Vagina (tissue), 2 donors: Measurements from ENCODE around the gene IGSF9. TPM values are rescaled to one million over a fixed set of nuclear protein-coding genes. Genes with fewer than 3 reads are reported as not detected.
"Not testable (repeated sequence)": the region's sequence is repeated elsewhere in the genome, so short reads cannot be mapped to it uniquely, and the experiment has no call there.

Experiments
- DNase-seq, 2 donors: peaks; one replicate each; pipeline ENCODE4 v3.0.0-alpha.2; 2017; ENCODE audit errors: extremely low spot score in 2 of 2
- H3K27ac ChIP-seq: fragments of 200-600 bp; sonication (generic); one replicate; pipeline ENCODE4 v1.5.1; 2019
- H3K27me3 ChIP-seq: fragments of 200-600 bp; sonication (generic); one replicate; pipeline ENCODE4 v1.5.1; 2019
- H3K36me3 ChIP-seq, 2 donors: fragments of 200-600 bp; sonication (generic); one replicate each; pipeline ENCODE4 v1.5.1; 2017 to 2019
- H3K4me1 ChIP-seq: fragments of 200-600 bp; sonication (generic); one replicate; pipeline ENCODE4 v1.5.1; 2019
- H3K4me3 ChIP-seq, 2 donors: fragments of 200-600 bp; sonication (generic); 1 replicate in 1 of 2; 2 replicates in 1 of 2; pipeline ENCODE4 v1.5.1; 2016 to 2019
- H3K9me3 ChIP-seq: fragments of 200-600 bp; sonication (generic); one replicate; pipeline ENCODE4 v1.5.1; 2019
- POLR2A ChIP-seq, 2 donors: fragments of 450-650 bp; IDR thresholded peaks; one replicate each; pipeline ENCODE4 v1.6.1; 2017; ENCODE audit warnings: antibody characterized with exemption in 2 of 2, mild to moderate bottlenecking in 2 of 2, moderate library complexity in 2 of 2
- POLR2AphosphoS5 ChIP-seq, 2 donors: sonication (generic); formaldehyde crosslinking; IDR thresholded peaks; one replicate each; pipeline ENCODE4 v1.9.0; 2017; ENCODE audit warnings: antibody characterized with exemption in 2 of 2, mild to moderate bottlenecking in 2 of 2, low read depth in 1 of 2; ENCODE audit not compliant: insufficient read depth in 1 of 2
- intact Hi-C: fragments of 100-400 bp; cut with DNase I; formaldehyde crosslinking; loops from one replicate; pipeline ENCODE4 v1.15.1; 2023
- total RNA-seq: library from RNA; depleted of rRNA; stranded (reverse); fragments of >200 nt; gene quantifications from one replicate; pipeline ENCODE4 v1.2.3, GENCODE V29; 2016
- TF ChIP-seq, protein P1 (sequence below), 3 experiments: fragments of 450-650 bp in 2 of 3; fragments of 200-600 bp in 1 of 3; sonication (generic) in 1 of 3; IDR thresholded peaks; one replicate each; pipeline ENCODE4 v1.5.1; 2017 to 2019; ENCODE audit warnings: antibody characterized with exemption in 3 of 3, mild to moderate bottlenecking in 2 of 3, moderate library complexity in 2 of 3

The IGSF9 gene
- total RNA-seq, 1 donor from 2014 or later = 5.6 TPM

- H3K9me3 ChIP-seq = no peaks in the 10 kb centered on the region
- H3K27ac ChIP-seq = no peak overlapping the region
- peaks cover 35% of the 10 kb centered on the region for H3K4me1 ChIP-seq
- no peak for DNase-seq
- intact Hi-C loops = no loop called here
- H3K27me3 ChIP-seq = no peaks in the 10 kb centered on the region
- TF ChIP-seq, protein P1, sequence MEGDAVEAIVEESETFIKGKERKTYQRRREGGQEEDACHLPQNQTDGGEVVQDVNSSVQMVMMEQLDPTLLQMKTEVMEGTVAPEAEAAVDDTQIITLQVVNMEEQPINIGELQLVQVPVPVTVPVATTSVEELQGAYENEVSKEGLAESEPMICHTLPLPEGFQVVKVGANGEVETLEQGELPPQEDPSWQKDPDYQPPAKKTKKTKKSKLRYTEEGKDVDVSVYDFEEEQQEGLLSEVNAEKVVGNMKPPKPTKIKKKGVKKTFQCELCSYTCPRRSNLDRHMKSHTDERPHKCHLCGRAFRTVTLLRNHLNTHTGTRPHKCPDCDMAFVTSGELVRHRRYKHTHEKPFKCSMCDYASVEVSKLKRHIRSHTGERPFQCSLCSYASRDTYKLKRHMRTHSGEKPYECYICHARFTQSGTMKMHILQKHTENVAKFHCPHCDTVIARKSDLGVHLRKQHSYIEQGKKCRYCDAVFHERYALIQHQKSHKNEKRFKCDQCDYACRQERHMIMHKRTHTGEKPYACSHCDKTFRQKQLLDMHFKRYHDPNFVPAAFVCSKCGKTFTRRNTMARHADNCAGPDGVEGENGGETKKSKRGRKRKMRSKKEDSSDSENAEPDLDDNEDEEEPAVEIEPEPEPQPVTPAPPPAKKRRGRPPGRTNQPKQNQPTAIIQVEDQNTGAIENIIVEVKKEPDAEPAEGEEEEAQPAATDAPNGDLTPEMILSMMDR (IDR thresholded peaks at IDR 0.05) = no peak
- no peak for TF ChIP-seq POLR2AphosphoS5 (IDR thresholded peaks at IDR 0.05; ENCODE audit: insufficient read depth in 1 of 2, low read depth in 1 of 2)
- TF ChIP-seq POLR2A (IDR thresholded peaks at IDR 0.05) = no peak
- no peaks in the 10 kb centered on the region for H3K36me3 ChIP-seq
- H3K4me3 ChIP-seq = no peak overlapping the region
Observed at GRCh38 chr1:159911326-159912070, 33.9 kb downstream of the IGSF9 start.

- intact Hi-C loops = no loop called here
- TF ChIP-seq POLR2AphosphoS5 (IDR thresholded peaks at IDR 0.05; ENCODE audit: insufficient read depth in 1 of 2, low read depth in 1 of 2) = no peak
- TF ChIP-seq, protein P1 (IDR thresholded peaks at IDR 0.05) = no peak
- no peak for TF ChIP-seq POLR2A (IDR thresholded peaks at IDR 0.05)
- no peak overlapping the region for H3K4me3 ChIP-seq
- H3K27ac ChIP-seq = no peak overlapping the region
- peaks cover 19% of the 10 kb centered on the region for H3K4me1 ChIP-seq
- DNase-seq = no peak
- no peaks in the 10 kb centered on the region for H3K36me3 ChIP-seq
- no peaks in the 10 kb centered on the region for H3K9me3 ChIP-seq
- no peaks in the 10 kb centered on the region for H3K27me3 ChIP-seq
Observed at GRCh38 chr1:159908031-159908940, 37.1 kb downstream of the IGSF9 start.

DNA sequence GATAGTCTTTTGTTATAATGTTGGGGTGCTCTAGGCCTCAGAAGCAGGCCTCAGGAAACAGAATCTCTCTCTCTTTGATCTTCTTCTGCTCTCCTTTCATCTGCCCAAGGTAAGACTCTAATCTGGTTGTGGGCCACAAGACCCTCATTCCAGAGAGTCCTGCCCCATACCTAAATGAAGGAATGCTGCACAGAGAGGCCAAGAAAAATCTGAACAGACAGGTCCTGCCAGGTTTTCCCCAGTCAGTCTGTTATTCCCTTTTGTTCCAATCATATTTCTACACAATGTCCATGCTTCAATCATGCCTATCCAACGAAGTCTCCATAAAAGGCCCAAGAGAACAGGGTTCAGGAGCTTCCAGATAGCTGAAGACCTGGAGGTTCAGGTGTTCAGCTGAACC lies 38.5 kb downstream of the IGSF9 start:
- TF ChIP-seq, protein P1 (IDR thresholded peaks at IDR 0.05) = no peak
- no peak for TF ChIP-seq POLR2A (IDR thresholded peaks at IDR 0.05)
- no peak for TF ChIP-seq POLR2AphosphoS5 (IDR thresholded peaks at IDR 0.05; ENCODE audit: insufficient read depth in 1 of 2, low read depth in 1 of 2)
- intact Hi-C loops = no loop called here
- Histone ChIP-seq H3K4me3 (no peak overlapping the region), H3K27me3 (no peaks in the 10 kb centered on the region), H3K9me3 (no peaks in the 10 kb centered on the region), H3K27ac (no peak overlapping the region), H3K36me3 (no peaks in the 10 kb centered on the region), H3K4me1 (peaks cover 18% of the 10 kb centered on the region)
- DNase-seq = no peak

DNA sequence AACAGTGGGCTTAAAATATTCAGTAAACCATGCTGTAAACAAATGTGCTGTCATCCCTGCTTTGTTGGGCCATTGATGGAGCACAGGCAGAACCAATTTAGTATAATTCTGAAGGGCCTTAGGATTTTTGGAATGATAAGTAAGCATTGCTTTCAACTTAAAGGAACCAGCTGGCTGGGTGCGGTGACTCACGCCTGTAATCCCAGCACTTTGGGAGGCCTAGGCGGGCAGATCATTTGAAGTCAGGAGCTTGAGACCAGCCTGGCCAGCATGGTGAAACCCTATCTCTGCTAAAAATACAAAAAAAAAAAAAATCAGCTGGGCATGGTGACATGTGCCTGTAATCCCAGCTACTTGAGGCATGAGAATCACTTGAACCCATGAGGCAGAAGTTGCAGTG lies 41.4 kb downstream of the IGSF9 start:
- H3K27ac ChIP-seq, H3K4me3 ChIP-seq, H3K36me3 ChIP-seq, H3K9me3 ChIP-seq, DNase-seq, H3K27me3 ChIP-seq, intact Hi-C loops: not testable (repeated sequence)
- H3K4me1 ChIP-seq = peaks cover 23% of the 10 kb centered on the region

- no peaks in the 10 kb centered on the region for H3K27me3 ChIP-seq
- H3K4me1 ChIP-seq = peaks cover 23% of the 10 kb centered on the region
- no peak overlapping the region for H3K27ac ChIP-seq
- DNase-seq = no peak
- H3K9me3 ChIP-seq = no peaks in the 10 kb centered on the region
- intact Hi-C loops = no loop called here
- no peaks in the 10 kb centered on the region for H3K36me3 ChIP-seq
- TF ChIP-seq, protein P1 (IDR thresholded peaks at IDR 0.05) = no peak
- no peak for TF ChIP-seq POLR2A (IDR thresholded peaks at IDR 0.05)
- no peak overlapping the region for H3K4me3 ChIP-seq
Observed at GRCh38 chr1:159902541-159902940, 42.9 kb downstream of the IGSF9 start.
